Activated CD8-positive, alpha-beta T cell treated with anti-CD3 and anti-CD28 coated beads for 36 hours (primary cell): Measurements from ENCODE around the gene SND1. TPM values are rescaled to one million over a fixed set of nuclear protein-coding genes. Genes with fewer than 3 reads are reported as not detected.

Experiments used
- ATAC-seq: fragments of 200-7000 bp; cut with Tn5 transposase; one replicate; pipeline ENCODE4 v1.10.0; 2021; ENCODE audit warnings: mild to moderate bottlenecking, moderate library complexity
- CTCF ChIA-PET: fragments of 350-600 bp; sonication (Branson Sonifier 250); formaldehyde crosslinking; loops from one replicate; lab custom pipeline; 2021; ENCODE audit warnings: antibody characterized with exemption; lab: Charles Lee
- POLR2A ChIA-PET: fragments of 350-600 bp; sonication (Branson Sonifier 250); formaldehyde crosslinking; loops from one replicate; lab custom pipeline; 2021; ENCODE audit warnings: antibody characterized with exemption; lab: Charles Lee
- DNase-seq: peaks from one replicate; pipeline ENCODE4 v3.0.0-alpha.2; 2020
- H3K27ac Mint-ChIP-seq: one replicate; pipeline ENCODE4 v1.8.0; 2021; ENCODE audit warnings: mild to moderate bottlenecking, mixed read lengths
- H3K27me3 Mint-ChIP-seq: one replicate; pipeline ENCODE4 v1.8.0; 2021; ENCODE audit warnings: mixed read lengths
- H3K36me3 Mint-ChIP-seq: one replicate; pipeline ENCODE4 v1.8.0; 2021; ENCODE audit warnings: low read depth, mixed read lengths
- H3K4me1 Mint-ChIP-seq: one replicate; pipeline ENCODE4 v1.8.0; 2021; ENCODE audit warnings: low read depth, mixed read lengths
- H3K4me3 Mint-ChIP-seq: one replicate; pipeline ENCODE4 v1.8.0; 2021; ENCODE audit warnings: mild to moderate bottlenecking, moderate library complexity, mixed read lengths
- H3K9me3 Mint-ChIP-seq: one replicate; pipeline ENCODE4 v1.8.0; 2021; ENCODE audit warnings: mixed read lengths
- intact Hi-C: fragments of 100-400 bp; cut with micrococcal nuclease; formaldehyde crosslinking; loops from one replicate; pipeline ENCODE4 v1.10.0; 2022
- total RNA-seq, 2 experiments: library from RNA; stranded (reverse); gene quantifications; one replicate each; pipeline ENCODE4 v1.2.3, GENCODE V29; 2021
- TF ChIP-seq, protein P1 (sequence below): fragments of 200-600 bp; IDR thresholded peaks from one replicate; pipeline ENCODE4 v1.8.0; 2022; ENCODE audit warnings: antibody characterized with exemption, mild to moderate bottlenecking

Gene SND1
- total RNA-seq, 2 experiments from 2014 or later = 206 to 208 TPM

DNA sequence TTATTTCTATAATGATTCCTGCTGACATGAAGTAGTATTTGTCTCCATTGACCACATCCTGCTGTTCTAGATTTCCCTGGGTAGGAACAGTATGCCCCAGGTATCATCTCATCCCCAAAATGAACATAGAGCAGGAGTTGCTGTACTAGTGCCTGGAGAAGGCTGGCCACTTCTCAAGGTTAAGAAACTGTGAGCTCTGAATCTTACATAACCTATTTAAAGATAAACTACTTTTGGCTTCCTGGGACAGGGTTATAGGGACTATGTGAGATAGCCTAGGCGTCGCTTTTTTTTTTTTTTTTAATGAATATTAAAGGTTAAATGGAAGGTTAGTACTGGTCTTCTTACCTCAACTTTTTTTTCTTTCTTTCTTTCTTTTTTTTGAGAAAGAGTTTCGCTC lies 276.2 kb downstream of the SND1 start:
- intact Hi-C loops = no loop called here
- CTCF ChIA-PET = interaction anchor here (0.7 kb wide), 1 partner anchor 141 kb away, joined by 3 read pairs; no protein-coding TSS in a partner anchor
- Mint-ChIP-seq H3K9me3 (no peaks in the 10 kb centered on the region), H3K27ac (no peak overlapping the region), H3K4me1 (peaks cover 12% of the 10 kb centered on the region), H3K36me3 (peaks cover 36% of the 10 kb centered on the region), H3K4me3 (no peak overlapping the region), H3K27me3 (no peaks in the 10 kb centered on the region)
- no peak for ATAC-seq
- TF ChIP-seq, protein P1, sequence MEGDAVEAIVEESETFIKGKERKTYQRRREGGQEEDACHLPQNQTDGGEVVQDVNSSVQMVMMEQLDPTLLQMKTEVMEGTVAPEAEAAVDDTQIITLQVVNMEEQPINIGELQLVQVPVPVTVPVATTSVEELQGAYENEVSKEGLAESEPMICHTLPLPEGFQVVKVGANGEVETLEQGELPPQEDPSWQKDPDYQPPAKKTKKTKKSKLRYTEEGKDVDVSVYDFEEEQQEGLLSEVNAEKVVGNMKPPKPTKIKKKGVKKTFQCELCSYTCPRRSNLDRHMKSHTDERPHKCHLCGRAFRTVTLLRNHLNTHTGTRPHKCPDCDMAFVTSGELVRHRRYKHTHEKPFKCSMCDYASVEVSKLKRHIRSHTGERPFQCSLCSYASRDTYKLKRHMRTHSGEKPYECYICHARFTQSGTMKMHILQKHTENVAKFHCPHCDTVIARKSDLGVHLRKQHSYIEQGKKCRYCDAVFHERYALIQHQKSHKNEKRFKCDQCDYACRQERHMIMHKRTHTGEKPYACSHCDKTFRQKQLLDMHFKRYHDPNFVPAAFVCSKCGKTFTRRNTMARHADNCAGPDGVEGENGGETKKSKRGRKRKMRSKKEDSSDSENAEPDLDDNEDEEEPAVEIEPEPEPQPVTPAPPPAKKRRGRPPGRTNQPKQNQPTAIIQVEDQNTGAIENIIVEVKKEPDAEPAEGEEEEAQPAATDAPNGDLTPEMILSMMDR = no peak
- DNase-seq = no peak
- POLR2A ChIA-PET = no interaction called here

DNA sequence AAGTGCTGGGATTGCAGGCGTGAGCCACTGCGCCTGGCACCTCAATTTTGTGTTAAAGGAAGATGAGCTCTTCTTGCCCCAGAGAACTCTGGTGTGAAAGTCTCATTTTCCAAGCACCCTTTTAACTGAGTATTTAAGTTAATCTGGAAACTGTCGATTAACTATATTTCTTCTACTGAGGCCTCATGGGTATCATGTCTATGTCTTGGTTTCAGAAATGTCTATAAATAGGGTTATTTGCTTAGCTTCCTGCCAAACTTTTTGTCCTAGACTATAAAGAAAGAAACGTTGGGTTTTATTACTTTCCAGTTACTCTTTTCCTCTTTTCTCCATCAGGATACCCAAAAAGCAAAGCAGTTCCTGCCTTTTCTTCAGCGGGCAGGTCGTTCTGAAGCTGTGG lies 276.9 kb downstream of the SND1 start:
- no peak for ATAC-seq
- ChIA-PET POLR2A (interaction anchor here (0.6 kb wide), 1 partner anchor 9 kb away, joined by 3 read pairs; no protein-coding TSS in a partner anchor), CTCF (interaction anchor here (1.6 kb wide), 1 partner anchor 221 kb away, joined by 3 read pairs; no protein-coding TSS in a partner anchor)
- H3K9me3 Mint-ChIP-seq = no peaks in the 10 kb centered on the region
- H3K27me3 Mint-ChIP-seq = no peaks in the 10 kb centered on the region
- H3K36me3 Mint-ChIP-seq = peaks cover 42% of the 10 kb centered on the region
- no peak overlapping the region for H3K27ac Mint-ChIP-seq
- no peak for DNase-seq
- intact Hi-C loops = no loop called here
- no peak overlapping the region for H3K4me3 Mint-ChIP-seq
- H3K4me1 Mint-ChIP-seq = peaks cover 12% of the 10 kb centered on the region
- TF ChIP-seq, protein P1 = no peak

DNA sequence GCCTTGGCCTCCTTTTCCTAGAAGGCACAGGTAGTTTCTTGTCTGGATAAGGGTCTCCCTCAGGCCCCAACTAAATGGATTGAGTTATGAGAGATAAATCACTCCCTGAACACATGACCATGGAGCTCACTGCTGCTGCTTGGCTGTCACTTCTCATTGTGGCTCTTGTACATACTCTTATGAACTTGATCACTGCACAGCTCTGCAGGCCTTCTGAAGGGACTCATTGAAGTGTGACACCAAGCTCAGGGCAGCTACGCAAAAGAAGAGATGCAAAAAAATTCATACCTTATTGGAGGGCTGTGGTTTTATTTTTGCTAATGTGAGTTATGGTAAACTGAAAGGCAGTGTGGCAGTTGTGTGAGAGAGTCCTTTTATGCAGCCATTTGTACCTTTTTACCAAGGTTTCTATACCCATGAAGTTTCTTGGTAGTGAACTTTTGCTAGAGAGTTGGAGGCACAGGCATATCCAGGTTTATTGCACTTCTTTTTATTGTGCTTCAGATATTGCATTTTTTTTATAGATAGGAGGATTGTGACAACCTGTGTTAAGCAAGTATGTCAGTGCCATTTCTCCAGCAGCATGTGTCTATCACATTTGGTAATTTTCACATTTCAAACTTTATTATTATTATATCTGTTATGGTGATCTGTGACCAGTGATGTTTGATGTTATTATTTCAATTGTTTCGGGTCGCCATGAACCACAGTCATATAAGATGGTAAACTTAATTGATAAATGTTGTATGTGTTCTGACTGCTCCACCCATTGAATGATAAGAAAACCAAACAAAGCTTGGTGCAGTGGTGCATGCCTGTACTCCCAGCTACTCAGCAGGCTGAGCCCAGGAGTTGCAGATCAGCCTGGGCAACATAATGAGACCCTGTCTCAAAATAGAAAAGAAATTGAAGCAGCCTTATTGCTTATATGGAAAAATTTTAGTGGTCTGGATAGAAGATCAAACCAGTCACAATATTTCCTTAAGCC lies 278.6 kb downstream of the SND1 start:
- ChIA-PET POLR2A (no interaction called here), CTCF (no interaction called here)
- ATAC-seq = no peak
- no peak overlapping the region for H3K4me3 Mint-ChIP-seq
- no peak for DNase-seq
- H3K36me3 Mint-ChIP-seq = peaks cover 47% of the 10 kb centered on the region
- peaks cover 8% of the 10 kb centered on the region for H3K4me1 Mint-ChIP-seq
- H3K27me3 Mint-ChIP-seq = no peaks in the 10 kb centered on the region
- H3K27ac Mint-ChIP-seq = no peak overlapping the region
- H3K9me3 Mint-ChIP-seq = no peaks in the 10 kb centered on the region
- TF ChIP-seq, protein P1 = no peak
- intact Hi-C loops = no loop called here

DNA sequence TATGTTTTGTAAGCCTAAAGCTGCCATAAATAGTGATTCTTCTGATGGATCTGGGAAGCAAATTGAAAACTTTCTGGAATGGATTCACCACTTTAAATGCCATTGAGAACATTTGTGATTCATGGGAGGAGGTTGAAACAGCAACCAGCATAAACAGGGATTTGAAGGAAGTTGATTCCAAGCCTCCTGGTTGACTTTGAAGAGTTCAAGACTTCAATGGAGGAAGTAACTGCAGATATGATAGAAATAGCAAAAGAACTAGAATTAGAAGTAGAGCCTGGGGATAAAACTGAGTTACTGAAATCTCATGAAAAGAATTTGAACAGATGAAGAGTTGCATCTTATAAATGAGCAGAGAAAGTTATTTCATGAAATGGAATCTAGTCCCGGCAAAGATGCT lies 280.1 kb downstream of the SND1 start:
- Mint-ChIP-seq H3K27me3 (no peaks in the 10 kb centered on the region), H3K36me3 (peaks cover 45% of the 10 kb centered on the region), H3K4me3 (no peak overlapping the region), H3K9me3 (no peaks in the 10 kb centered on the region), H3K4me1 (peaks cover 7% of the 10 kb centered on the region), H3K27ac (no peak overlapping the region)
- ChIA-PET CTCF (no interaction called here), POLR2A (no interaction called here)
- TF ChIP-seq, protein P1 = no peak
- intact Hi-C loops = no loop called here
- ATAC-seq (no peak), DNase-seq (no peak)

DNA sequence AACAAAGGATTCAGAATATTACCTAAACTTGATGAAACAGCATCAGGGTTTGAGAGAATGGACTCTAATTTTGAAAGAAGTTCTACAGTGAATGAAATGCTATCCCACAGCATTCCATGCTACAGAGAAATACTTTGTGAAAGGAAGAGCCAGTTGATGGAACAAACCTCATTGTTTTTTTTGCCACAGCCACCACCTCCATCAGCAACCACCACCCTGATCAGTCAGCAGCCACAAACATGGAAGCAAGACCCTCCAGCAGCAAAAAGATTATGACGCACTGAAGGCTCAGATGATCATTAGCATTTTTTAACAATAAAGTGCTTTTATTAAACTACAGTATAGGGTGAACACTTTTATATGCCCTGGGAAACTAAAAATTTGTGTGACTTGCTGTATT lies 280.5 kb downstream of the SND1 start:
- DNase-seq (no peak), ATAC-seq (no peak)
- CTCF ChIA-PET = no interaction called here
- TF ChIP-seq, protein P1 = no peak
- POLR2A ChIA-PET = no interaction called here
- Mint-ChIP-seq H3K4me3 (no peak overlapping the region), H3K36me3 (peaks cover 47% of the 10 kb centered on the region), H3K9me3 (no peaks in the 10 kb centered on the region), H3K27ac (no peak overlapping the region), H3K27me3 (no peaks in the 10 kb centered on the region), H3K4me1 (peaks cover 4% of the 10 kb centered on the region)
- intact Hi-C loops = no loop called here
